BE2C (cell line): ENCODE measurements around the gene ADIPOR1.

Experiments
- DNase-seq: peaks from one replicate; pipeline ENCODE4 v3.0.0-alpha.2; 2020
- H3K27me3 ChIP-seq: fragments of 250-450 bp; sonication (Bioruptor Pico); 2 replicates; pipeline ENCODE4 v1.5.1; 2020; ENCODE audit warnings: mild to moderate bottlenecking
- H3K36me3 ChIP-seq: fragments of 250-450 bp; sonication (Bioruptor Pico); 2 replicates; pipeline ENCODE4 v1.5.1; 2020; ENCODE audit warnings: mild to moderate bottlenecking
- H3K4me1 ChIP-seq: fragments of 250-450 bp; sonication (Bioruptor Pico); 2 replicates; pipeline ENCODE4 v1.5.1; 2020
- H3K4me3 ChIP-seq: 2 replicates; pipeline ENCODE4 v1.5.1; 2011; ENCODE audit warnings: low read depth, low read length
- H3K9me3 ChIP-seq: fragments of 250-450 bp; sonication (Bioruptor Pico); 2 replicates; pipeline ENCODE4 v1.5.1; 2020
- CTCF ChIP-seq: IDR thresholded peaks from 2 replicates; pipeline ENCODE4 v1.5.1; 2012; ENCODE audit warnings: mild to moderate bottlenecking, low read depth, low read length

The ADIPOR1 gene

GRCh38 chr1:202976633-202977032 is 18.5 kb upstream of the ADIPOR1 start:
- Histone ChIP-seq H3K36me3 (no peaks in the 10 kb centered on the region), H3K4me3 (no peak overlapping the region), H3K27me3 (peaks cover 70% of the 10 kb centered on the region), H3K9me3 (no peaks in the 10 kb centered on the region), H3K4me1 (no peaks in the 10 kb centered on the region)
- DNase-seq, result no peak
- TF ChIP-seq CTCF, result no peak

- Histone ChIP-seq H3K27me3 (peaks cover 68% of the 10 kb centered on the region), H3K4me1 (no peaks in the 10 kb centered on the region), H3K4me3 (no peak overlapping the region), H3K9me3 (no peaks in the 10 kb centered on the region), H3K36me3 (no peaks in the 10 kb centered on the region)
- no peak for TF ChIP-seq CTCF
- DNase-seq, result no peak
Measured at GRCh38 chr1:202974856-202975255, 16.7 kb upstream of the ADIPOR1 start.

GRCh38 chr1:202972046-202972445 is 13.9 kb upstream of the ADIPOR1 start:
- DNase-seq, result no peak
- Histone ChIP-seq H3K9me3 (no peaks in the 10 kb centered on the region), H3K36me3 (no peaks in the 10 kb centered on the region), H3K27me3 (peaks cover 52% of the 10 kb centered on the region), H3K4me3 (no peak overlapping the region), H3K4me1 (no peaks in the 10 kb centered on the region)
- no peak for TF ChIP-seq CTCF

GRCh38 chr1:202968895-202969295 is 10.8 kb upstream of the ADIPOR1 start:
- Histone ChIP-seq H3K4me3 (no peak overlapping the region), H3K4me1 (peaks cover 6% of the 10 kb centered on the region; the same call in 1 of the 2 replicates), H3K36me3 (no peaks in the 10 kb centered on the region; the same call in 1 of the 2 replicates), H3K9me3 (no peaks in the 10 kb centered on the region), H3K27me3 (peaks cover 24% of the 10 kb centered on the region)
- peak; percentile 53 for DNase-seq
- peak; percentile 88 for TF ChIP-seq CTCF

- peaks cover 19% of the 10 kb centered on the region for H3K27me3 ChIP-seq
- DNase-seq, result no peak
- TF ChIP-seq CTCF, result no peak
- peaks cover 6% of the 10 kb centered on the region; the same call in 1 of the 2 replicates for H3K4me1 ChIP-seq
- H3K36me3 ChIP-seq, result no peaks in the 10 kb centered on the region; the same call in 1 of the 2 replicates
- no peaks in the 10 kb centered on the region for H3K9me3 ChIP-seq
- H3K4me3 ChIP-seq, result no peak overlapping the region; the same call in 1 of the 2 replicates
Measured at GRCh38 chr1:202968351-202968750, 10.2 kb upstream of the ADIPOR1 start.

- H3K4me1 ChIP-seq, result peaks cover 6% of the 10 kb centered on the region; the same call in 1 of the 2 replicates
- no peaks in the 10 kb centered on the region for H3K9me3 ChIP-seq
- H3K27me3 ChIP-seq, result peaks cover 13% of the 10 kb centered on the region
- H3K4me3 ChIP-seq, result peak overlapping the region; percentile 71
- DNase-seq, result no peak
- TF ChIP-seq CTCF, result no peak
- no peaks in the 10 kb centered on the region; the same call in 1 of the 2 replicates for H3K36me3 ChIP-seq
Measured at GRCh38 chr1:202967684-202968281, 9.7 kb upstream of the ADIPOR1 start.
